Measurements from ENCODE around the gene TMCC3.
A peak's percentile ranks its signal among the peaks of the same experiment; 100 is the strongest.
"Not testable (repeated sequence)": the region's sequence is repeated elsewhere in the genome, so short reads cannot be mapped to it uniquely, and the experiment has no call there.

The TMCC3 gene

GRCh38 chr12:94575024-94575423 is 75.3 kb downstream of the TMCC3 start:
- DNase-seq: no peak

GRCh38 chr12:94571556-94571955 is 78.8 kb downstream of the TMCC3 start:
- peak in 1 of 56 donors; percentile 13 for DNase-seq

GRCh38 chr12:94570161-94570560 is 80.2 kb downstream of the TMCC3 start:
- DNase-seq: no peak

GRCh38 chr12:94567761-94568160 is 82.6 kb downstream of the TMCC3 start:
- DNase-seq: no peak

- peak in 52 of 56 donors; percentile 3 to 92 (median 74) for DNase-seq
Measured at GRCh38 chr12:94566345-94566744, 84.0 kb downstream of the TMCC3 start.

GRCh38 chr12:94565683-94566082 is 84.7 kb downstream of the TMCC3 start:
- DNase-seq: peak in 1 of 56 donors; percentile 13

- no peak for DNase-seq
Measured at GRCh38 chr12:94563286-94563685, 87.1 kb downstream of the TMCC3 start.

GRCh38 chr12:94561943-94562411 is 88.4 kb downstream of the TMCC3 start:
- peak in 55 of 56 donors; percentile 18 to 93 (median 79) for DNase-seq

- peak in 52 of 56 donors; percentile 5 to 82 (median 50) for DNase-seq
Measured at GRCh38 chr12:94560431-94561221, 89.7 kb downstream of the TMCC3 start.

- no peak for DNase-seq
Measured at GRCh38 chr12:94558612-94559011, 91.7 kb downstream of the TMCC3 start.

GRCh38 chr12:94557746-94558295 is 92.5 kb downstream of the TMCC3 start:
- DNase-seq: no peak

- no peak for DNase-seq
Measured at GRCh38 chr12:94555687-94556086, 94.7 kb downstream of the TMCC3 start.

- no peak for DNase-seq
Measured at GRCh38 chr12:94553875-94554274, 96.5 kb downstream of the TMCC3 start.

GRCh38 chr12:94553130-94553519 is 97.2 kb downstream of the TMCC3 start:
- peak in 39 of 56 donors; percentile 8 to 71 (median 38) for DNase-seq

GRCh38 chr12:94551810-94552209 is 98.5 kb downstream of the TMCC3 start:
- DNase-seq: no peak

- DNase-seq: no peak
Measured at GRCh38 chr12:94550964-94551363, 99.4 kb downstream of the TMCC3 start.

- DNase-seq: not testable (repeated sequence)
Measured at GRCh38 chr12:94548833-94549232, 101.5 kb downstream of the TMCC3 start.

- DNase-seq: peak in 42 of 56 donors; percentile 3 to 65 (median 24)
Measured at GRCh38 chr12:94545935-94546771, 104.2 kb downstream of the TMCC3 start.

GRCh38 chr12:94544355-94544754 is 106.0 kb downstream of the TMCC3 start:
- no peak for DNase-seq

GRCh38 chr12:94538318-94538717 is 112.0 kb downstream of the TMCC3 start:
- DNase-seq: no peak

- no peak for DNase-seq
Measured at GRCh38 chr12:94536040-94536965, 114.1 kb downstream of the TMCC3 start.
